ENCODE results near the gene CITED4. TPM values are rescaled to one million over a fixed set of nuclear protein-coding genes. Genes with fewer than 3 reads are reported as not detected.

Gene CITED4
- total RNA-seq, 1 donor from 2014 or later = 4.7 TPM

DNA sequence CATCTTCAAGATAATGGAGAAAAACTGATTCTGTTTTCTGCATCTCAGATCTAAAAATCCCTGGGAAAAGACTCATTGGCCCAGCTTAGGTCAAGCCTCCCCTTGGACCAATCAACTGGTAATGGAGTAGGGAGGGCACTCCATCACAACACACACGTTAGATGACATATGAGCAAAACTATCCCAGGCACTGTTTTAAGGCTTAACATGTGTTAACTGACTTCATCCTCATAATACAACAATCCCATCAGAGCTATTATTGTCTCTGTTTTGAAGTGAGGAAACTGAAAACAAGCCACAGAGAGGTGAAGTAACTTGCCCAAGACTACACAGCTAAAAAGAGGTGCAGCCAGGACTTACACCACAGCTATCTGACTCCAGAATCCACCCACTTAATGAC lies 14.7 kb upstream of the CITED4 start:
- DNase-seq (ENCODE audit: low read depth) (no peak), FAIRE-seq (no peak)
- H3K4me3 ChIP-seq (ENCODE audit: low read depth, low read length) = no peak overlapping the region
- H3K27me3 ChIP-seq (ENCODE audit: control insufficient read depth, insufficient read depth, low read length) = no peaks in the 10 kb centered on the region
- no peaks in the 10 kb centered on the region for H3K36me3 ChIP-seq (ENCODE audit: control insufficient read depth, insufficient read depth, low read length)
- TF ChIP-seq CTCF (IDR thresholded peaks at IDR 0.05; ENCODE audit: insufficient read depth, low read length, severe bottlenecking) = no peak

GRCh38 chr1:40876436-40876761 lies 14.2 kb upstream of the CITED4 start:
- H3K36me3 ChIP-seq (ENCODE audit: control insufficient read depth, insufficient read depth, low read length) = no peaks in the 10 kb centered on the region
- H3K4me3 ChIP-seq (ENCODE audit: low read depth, low read length) = no peak overlapping the region
- FAIRE-seq = no peak
- TF ChIP-seq CTCF (IDR thresholded peaks at IDR 0.05; ENCODE audit: insufficient read depth, low read length, severe bottlenecking) = no peak
- no peak for DNase-seq (ENCODE audit: low read depth)
- no peaks in the 10 kb centered on the region for H3K27me3 ChIP-seq (ENCODE audit: control insufficient read depth, insufficient read depth, low read length)

- Histone ChIP-seq H3K27me3 (ENCODE audit: control insufficient read depth, insufficient read depth, low read length) (no peaks in the 10 kb centered on the region), H3K4me3 (ENCODE audit: low read depth, low read length) (no peak overlapping the region), H3K36me3 (ENCODE audit: control insufficient read depth, insufficient read depth, low read length) (no peaks in the 10 kb centered on the region)
- DNase-seq (ENCODE audit: low read depth) = no peak
- no peak for FAIRE-seq
- no peak for TF ChIP-seq CTCF (IDR thresholded peaks at IDR 0.05; ENCODE audit: insufficient read depth, low read length, severe bottlenecking)
Measured at GRCh38 chr1:40873863-40874472, 11.8 kb upstream of the CITED4 start.

GRCh38 chr1:40872276-40872675 lies 10.1 kb upstream of the CITED4 start:
- FAIRE-seq = no peak
- Histone ChIP-seq H3K36me3 (ENCODE audit: control insufficient read depth, insufficient read depth, low read length) (no peaks in the 10 kb centered on the region), H3K4me3 (ENCODE audit: low read depth, low read length) (no peak overlapping the region), H3K27me3 (ENCODE audit: control insufficient read depth, insufficient read depth, low read length) (no peaks in the 10 kb centered on the region)
- peak; percentile 74 for DNase-seq (ENCODE audit: low read depth)
- TF ChIP-seq CTCF (IDR thresholded peaks at IDR 0.05; ENCODE audit: insufficient read depth, low read length, severe bottlenecking) = no peak

DNA sequence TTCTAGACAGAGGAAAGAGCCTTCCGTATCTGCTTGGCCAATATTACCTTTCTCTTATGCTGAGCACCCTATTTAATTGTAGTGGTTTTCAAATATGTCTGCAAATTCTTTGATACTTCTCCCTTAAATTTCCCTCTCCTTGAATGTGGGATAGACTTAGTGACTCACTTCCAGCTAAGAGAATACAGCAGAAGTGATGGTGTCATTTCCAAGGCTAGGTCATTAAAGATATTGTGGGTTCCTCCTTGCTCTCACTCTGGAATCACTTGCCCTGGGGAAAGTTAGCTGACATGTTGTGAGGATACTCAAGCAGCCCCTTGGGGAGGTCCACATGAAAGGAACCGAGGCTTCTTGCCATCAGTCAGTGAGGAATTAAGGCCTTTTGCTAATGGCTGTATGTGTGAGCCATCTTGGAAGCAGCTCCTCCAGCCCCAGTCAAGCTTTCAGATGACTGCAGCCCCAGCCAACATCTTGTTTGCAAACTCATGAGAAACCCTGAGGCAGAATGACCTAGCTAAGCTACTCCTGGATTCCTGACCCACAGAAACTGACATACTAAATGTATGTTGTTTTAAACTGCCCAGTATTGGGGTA lies 8.1 kb upstream of the CITED4 start:
- no peak for TF ChIP-seq CTCF (IDR thresholded peaks at IDR 0.05; ENCODE audit: insufficient read depth, low read length, severe bottlenecking)
- peak; percentile 64 for DNase-seq (ENCODE audit: low read depth)
- Histone ChIP-seq H3K4me3 (ENCODE audit: low read depth, low read length) (no peak overlapping the region), H3K36me3 (ENCODE audit: control insufficient read depth, insufficient read depth, low read length) (no peaks in the 10 kb centered on the region), H3K27me3 (ENCODE audit: control insufficient read depth, insufficient read depth, low read length) (no peaks in the 10 kb centered on the region)
- no peak for FAIRE-seq

Measured in bronchial epithelial cell (primary cell).